Measurements from ENCODE around the gene TMEM252. TPM values are rescaled to one million over a fixed set of nuclear protein-coding genes. Genes with fewer than 3 reads are reported as not detected.

TMEM252 gene
- total RNA-seq, 5 donors from 2014 or later (not counting 1 experiment from before 2014, with no cell fraction given) = not detected

DNA sequence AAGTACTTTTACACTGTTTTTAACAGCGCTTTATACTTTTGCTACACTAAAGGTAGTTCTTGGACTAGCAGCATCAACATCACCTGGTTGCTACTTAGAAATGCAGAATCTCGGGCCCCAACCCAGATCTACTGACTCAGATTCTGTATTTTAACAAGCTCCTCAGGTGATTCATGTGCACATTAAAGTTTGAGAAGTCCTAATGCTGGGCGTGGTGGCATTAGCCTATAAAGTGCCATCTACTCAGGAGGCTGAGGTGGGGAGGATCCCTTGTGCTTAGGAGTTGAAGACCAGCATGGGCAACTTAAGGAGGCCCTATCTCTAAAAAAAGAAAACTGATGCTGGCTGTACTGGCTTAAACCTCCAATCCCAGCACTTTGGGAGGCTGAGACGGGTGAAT is 26.7 kb downstream of the TMEM252 start:
- Mint-ChIP-seq H3K4me1 (no peaks in the 10 kb centered on the region), H3K9me3 (peaks cover 0 to 10% (median 0%) of the 10 kb centered on the region in 3 donors), H3K27ac (no peak overlapping the region), H3K4me3 (no peak overlapping the region), H3K27me3 (peaks cover 6 to 13% of the 10 kb centered on the region in 2 donors), H3K36me3 (no peaks in the 10 kb centered on the region)
- Histone ChIP-seq H3K27ac (ENCODE audit: low read length) (no peak overlapping the region), H3K4me1 (ENCODE audit: control insufficient read depth in 1 of 2, extremely low read depth in 1 of 2, insufficient read depth in 2 of 2, low read length in 2 of 2) (no peaks in the 10 kb centered on the region), H3K27me3 (replicated peaks in 1 of 2; ENCODE audit: control insufficient read depth in 2 of 2, extremely low read depth in 1 of 2, insufficient read depth in 2 of 2, low read length in 1 of 2) (no peaks in the 10 kb centered on the region), H3K9me3 (no peaks in the 10 kb centered on the region), H3K36me3 (ENCODE audit: control insufficient read depth in 2 of 2, extremely low read depth in 1 of 2, insufficient read depth in 1 of 2, low read length in 1 of 2) (no peaks in the 10 kb centered on the region), H3K4me3 (ENCODE audit: control insufficient read depth in 1 of 2, extremely low read depth in 1 of 2, low read length in 1 of 2) (no peak overlapping the region)
- ATAC-seq (replicated peaks in 1 of 4) (no peak), DNase-seq (no peak)
- WGBS (ENCODE audit: insufficient coverage) = 88% methylated on average over 1 of the region's 4 CpGs
- POLR2A ChIA-PET = no interaction called here
- CTCF ChIA-PET = no interaction called here

DNA sequence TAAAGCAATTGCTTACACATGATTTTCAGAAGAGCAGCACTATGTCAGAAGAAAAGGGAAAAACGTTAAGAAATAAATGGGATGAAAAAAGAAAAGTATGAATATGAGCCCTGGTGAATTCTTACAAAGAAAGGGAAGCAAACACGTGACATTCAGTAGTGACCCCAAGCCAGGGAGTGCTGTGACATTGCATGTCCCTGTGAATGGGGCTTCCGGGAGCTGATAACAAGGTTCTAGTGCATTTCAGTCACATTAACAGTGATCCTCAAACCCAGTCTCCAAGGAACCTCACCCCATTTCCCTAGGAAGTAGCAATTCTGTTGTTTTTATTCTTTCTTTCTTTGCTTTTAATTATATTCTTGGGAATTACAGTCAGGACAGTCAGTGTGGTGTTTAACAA is 27.3 kb downstream of the TMEM252 start:
- WGBS (ENCODE audit: insufficient coverage) = no CpG with 5 or more reads among the region's 3 CpGs
- Mint-ChIP-seq H3K4me3 (no peak overlapping the region), H3K27ac (no peak overlapping the region), H3K4me1 (no peaks in the 10 kb centered on the region), H3K27me3 (peaks cover 3 to 10% of the 10 kb centered on the region in 2 donors), H3K36me3 (no peaks in the 10 kb centered on the region), H3K9me3 (peaks cover 0 to 7% (median 0%) of the 10 kb centered on the region in 3 donors)
- H3K27me3 ChIP-seq (replicated peaks in 1 of 2; ENCODE audit: control insufficient read depth in 2 of 2, extremely low read depth in 1 of 2, insufficient read depth in 2 of 2, low read length in 1 of 2) = no peaks in the 10 kb centered on the region
- no peaks in the 10 kb centered on the region for H3K9me3 ChIP-seq
- no peak for DNase-seq
- H3K27ac ChIP-seq (ENCODE audit: low read length) = no peak overlapping the region
- ChIA-PET CTCF (no interaction called here), POLR2A (no interaction called here)
- no peaks in the 10 kb centered on the region for H3K36me3 ChIP-seq (ENCODE audit: control insufficient read depth in 2 of 2, extremely low read depth in 1 of 2, insufficient read depth in 1 of 2, low read length in 1 of 2)
- H3K4me1 ChIP-seq (ENCODE audit: control insufficient read depth in 1 of 2, extremely low read depth in 1 of 2, insufficient read depth in 2 of 2, low read length in 2 of 2) = no peaks in the 10 kb centered on the region
- ATAC-seq (replicated peaks in 1 of 4) = no peak
- no peak overlapping the region for H3K4me3 ChIP-seq (ENCODE audit: control insufficient read depth in 1 of 2, extremely low read depth in 1 of 2, low read length in 1 of 2)

DNA sequence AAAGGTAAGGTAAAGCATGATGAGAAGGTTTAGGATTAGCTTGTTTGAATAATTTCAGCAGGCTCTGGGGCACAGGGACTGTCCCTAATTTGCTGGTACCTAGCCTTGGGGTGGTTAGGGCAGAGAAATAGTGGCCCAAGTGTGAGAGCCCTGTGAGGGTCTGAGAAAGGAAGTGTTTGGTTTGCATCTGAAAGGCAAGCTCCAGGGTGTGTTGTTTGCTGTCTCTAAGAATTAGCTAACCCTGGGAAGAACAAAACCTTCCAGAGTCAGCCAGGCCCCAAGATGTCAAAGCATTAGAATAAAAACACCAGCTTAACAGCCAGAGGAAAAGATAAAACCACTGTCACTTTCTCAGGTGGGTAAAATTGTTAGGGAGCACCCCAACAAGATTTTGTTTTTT is 31.0 kb downstream of the TMEM252 start:
- ATAC-seq (replicated peaks in 1 of 4) (no peak), DNase-seq (no peak)
- Mint-ChIP-seq H3K27ac (no peak overlapping the region), H3K4me1 (no peaks in the 10 kb centered on the region), H3K4me3 (no peak overlapping the region), H3K27me3 (peaks cover 0 to 3% of the 10 kb centered on the region in 2 donors), H3K9me3 (no peaks in the 10 kb centered on the region), H3K36me3 (no peaks in the 10 kb centered on the region)
- Histone ChIP-seq H3K9me3 (no peaks in the 10 kb centered on the region), H3K36me3 (ENCODE audit: control insufficient read depth in 2 of 2, extremely low read depth in 1 of 2, insufficient read depth in 1 of 2, low read length in 1 of 2) (no peaks in the 10 kb centered on the region), H3K4me1 (ENCODE audit: control insufficient read depth in 1 of 2, extremely low read depth in 1 of 2, insufficient read depth in 2 of 2, low read length in 2 of 2) (no peaks in the 10 kb centered on the region), H3K4me3 (ENCODE audit: control insufficient read depth in 1 of 2, extremely low read depth in 1 of 2, low read length in 1 of 2) (no peak overlapping the region), H3K27me3 (replicated peaks in 1 of 2; ENCODE audit: control insufficient read depth in 2 of 2, extremely low read depth in 1 of 2, insufficient read depth in 2 of 2, low read length in 1 of 2) (no peaks in the 10 kb centered on the region), H3K27ac (ENCODE audit: low read length) (no peak overlapping the region)
- CTCF ChIA-PET = no interaction called here
- POLR2A ChIA-PET = no interaction called here

DNA sequence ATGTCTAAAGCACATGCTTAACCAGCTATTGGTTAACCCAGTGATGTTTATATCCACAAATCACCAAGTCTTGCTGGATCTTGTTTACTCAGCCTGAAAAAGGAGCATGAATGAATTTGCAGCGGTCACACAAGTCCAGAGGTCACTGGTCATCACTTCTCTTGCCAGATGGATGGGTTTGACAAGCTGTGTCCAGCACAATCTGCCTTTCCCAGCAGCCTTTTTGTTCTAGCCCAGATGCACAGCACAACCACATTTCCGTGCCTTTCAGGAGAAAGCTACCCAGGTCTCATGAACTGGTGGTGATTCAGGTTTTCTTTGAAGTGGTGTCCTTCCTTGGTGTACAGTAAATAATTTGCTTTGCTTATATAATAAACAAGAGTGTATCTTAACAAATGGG is 32.1 kb downstream of the TMEM252 start:
- Mint-ChIP-seq H3K36me3 (no peaks in the 10 kb centered on the region), H3K27me3 (peaks cover 0 to 3% of the 10 kb centered on the region in 2 donors), H3K4me3 (no peak overlapping the region), H3K4me1 (no peaks in the 10 kb centered on the region), H3K27ac (no peak overlapping the region), H3K9me3 (no peaks in the 10 kb centered on the region)
- 58% methylated on average over 1 of the region's 2 CpGs for WGBS (ENCODE audit: insufficient coverage)
- Histone ChIP-seq H3K4me3 (ENCODE audit: control insufficient read depth in 1 of 2, extremely low read depth in 1 of 2, low read length in 1 of 2) (no peak overlapping the region), H3K36me3 (ENCODE audit: control insufficient read depth in 2 of 2, extremely low read depth in 1 of 2, insufficient read depth in 1 of 2, low read length in 1 of 2) (no peaks in the 10 kb centered on the region), H3K27ac (ENCODE audit: low read length) (no peak overlapping the region), H3K27me3 (replicated peaks in 1 of 2; ENCODE audit: control insufficient read depth in 2 of 2, extremely low read depth in 1 of 2, insufficient read depth in 2 of 2, low read length in 1 of 2) (no peaks in the 10 kb centered on the region), H3K9me3 (no peaks in the 10 kb centered on the region), H3K4me1 (ENCODE audit: control insufficient read depth in 1 of 2, extremely low read depth in 1 of 2, insufficient read depth in 2 of 2, low read length in 2 of 2) (no peaks in the 10 kb centered on the region)
- ChIA-PET CTCF (interaction anchor here in 1 of 2 donors (0.8 kb wide), 1 partner anchor 15 kb away, joined by 3 read pairs; no protein-coding TSS in a partner anchor), POLR2A (interaction anchor here in 1 of 2 donors (0.6 kb wide), 1 partner anchor 53 kb away, joined by 6 read pairs; no protein-coding TSS in a partner anchor)
- ATAC-seq (replicated peaks in 1 of 4) (no peak), DNase-seq (no peak)

DNA sequence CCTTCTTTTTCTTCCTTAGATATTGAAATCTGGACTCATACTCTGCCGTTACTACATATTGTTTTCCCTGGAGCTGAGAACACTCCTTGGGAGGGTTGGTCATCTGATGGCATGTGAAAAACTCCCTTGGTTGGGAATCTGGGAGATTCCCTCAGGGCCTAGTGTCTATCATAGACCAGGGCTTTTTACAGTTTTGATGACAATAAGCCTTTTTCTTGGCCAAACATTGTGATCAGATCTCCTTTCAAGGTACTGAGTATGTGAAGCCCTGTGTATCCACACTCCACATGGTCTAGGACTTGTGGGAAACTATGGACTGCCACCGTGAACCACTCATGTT is 32.9 kb downstream of the TMEM252 start:
- WGBS (ENCODE audit: insufficient coverage) = 60% methylated on average over 1 of the region's 2 CpGs
- DNase-seq (no peak), ATAC-seq (replicated peaks in 1 of 4) (no peak)
- Histone ChIP-seq H3K36me3 (ENCODE audit: control insufficient read depth in 2 of 2, extremely low read depth in 1 of 2, insufficient read depth in 1 of 2, low read length in 1 of 2) (no peaks in the 10 kb centered on the region), H3K4me3 (ENCODE audit: control insufficient read depth in 1 of 2, extremely low read depth in 1 of 2, low read length in 1 of 2) (no peak overlapping the region), H3K27ac (ENCODE audit: low read length) (no peak overlapping the region), H3K4me1 (ENCODE audit: control insufficient read depth in 1 of 2, extremely low read depth in 1 of 2, insufficient read depth in 2 of 2, low read length in 2 of 2) (no peaks in the 10 kb centered on the region), H3K9me3 (no peaks in the 10 kb centered on the region), H3K27me3 (replicated peaks in 1 of 2; ENCODE audit: control insufficient read depth in 2 of 2, extremely low read depth in 1 of 2, insufficient read depth in 2 of 2, low read length in 1 of 2) (no peaks in the 10 kb centered on the region)
- ChIA-PET CTCF (interaction anchor here in 1 of 2 donors (0.8 kb wide), 1 partner anchor 14 kb away, joined by 3 read pairs; no protein-coding TSS in a partner anchor), POLR2A (interaction anchor here in 1 of 2 donors (0.6 kb wide), 1 partner anchor 54 kb away, joined by 6 read pairs; no protein-coding TSS in a partner anchor)
- Mint-ChIP-seq H3K27ac (no peak overlapping the region), H3K9me3 (no peaks in the 10 kb centered on the region), H3K27me3 (peaks cover 0 to 7% of the 10 kb centered on the region in 2 donors), H3K36me3 (no peaks in the 10 kb centered on the region), H3K4me1 (no peaks in the 10 kb centered on the region), H3K4me3 (no peak overlapping the region)

DNA sequence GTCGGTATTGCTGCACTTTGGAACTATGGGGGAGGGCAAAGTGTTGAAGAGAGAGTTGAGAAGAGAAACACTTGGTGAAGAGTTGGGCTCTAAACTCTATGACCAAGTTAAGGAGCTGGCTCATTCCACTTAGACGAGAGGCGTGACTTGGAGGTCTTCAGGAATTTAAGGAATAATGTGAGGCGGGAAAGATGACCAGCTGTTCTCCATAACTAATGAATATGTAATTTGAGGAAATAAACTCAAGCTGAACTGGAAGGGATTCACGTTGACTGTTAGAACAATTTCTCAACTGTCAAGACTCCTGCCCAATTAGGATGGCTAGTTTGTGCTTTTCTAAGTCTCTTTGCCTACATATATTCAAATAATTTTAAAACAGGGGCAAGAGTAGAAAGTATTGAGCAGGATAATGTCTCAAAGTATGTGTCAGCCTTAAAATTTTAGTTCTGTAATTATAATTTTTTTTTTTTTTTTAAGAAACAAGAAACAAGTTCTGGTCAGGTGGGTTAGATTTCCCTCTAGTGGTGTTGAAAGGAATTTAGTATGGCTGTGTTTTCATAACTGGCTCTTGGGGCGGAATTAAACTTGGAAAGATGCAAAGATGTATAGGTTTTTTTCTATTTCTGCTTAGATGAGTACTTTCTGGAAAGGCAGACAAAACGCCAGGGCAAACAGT is 33.4 kb downstream of the TMEM252 start:
- ATAC-seq (replicated peaks in 1 of 4) (no peak), DNase-seq (peak in 1 of 35 experiments; percentile 10)
- 100% methylated on average over 2 of the region's 7 CpGs for WGBS (ENCODE audit: insufficient coverage)
- Mint-ChIP-seq H3K27ac (no peak overlapping the region), H3K4me3 (no peak overlapping the region), H3K27me3 (peaks cover 0 to 7% of the 10 kb centered on the region in 2 donors), H3K4me1 (no peaks in the 10 kb centered on the region), H3K9me3 (no peaks in the 10 kb centered on the region), H3K36me3 (no peaks in the 10 kb centered on the region)
- Histone ChIP-seq H3K9me3 (no peaks in the 10 kb centered on the region), H3K4me3 (ENCODE audit: control insufficient read depth in 1 of 2, extremely low read depth in 1 of 2, low read length in 1 of 2) (no peak overlapping the region), H3K36me3 (ENCODE audit: control insufficient read depth in 2 of 2, extremely low read depth in 1 of 2, insufficient read depth in 1 of 2, low read length in 1 of 2) (no peaks in the 10 kb centered on the region), H3K27ac (ENCODE audit: low read length) (no peak overlapping the region), H3K4me1 (ENCODE audit: control insufficient read depth in 1 of 2, extremely low read depth in 1 of 2, insufficient read depth in 2 of 2, low read length in 2 of 2) (no peaks in the 10 kb centered on the region), H3K27me3 (replicated peaks in 1 of 2; ENCODE audit: control insufficient read depth in 2 of 2, extremely low read depth in 1 of 2, insufficient read depth in 2 of 2, low read length in 1 of 2) (no peaks in the 10 kb centered on the region)
- CTCF ChIA-PET = no interaction called here
- POLR2A ChIA-PET = no interaction called here

DNA sequence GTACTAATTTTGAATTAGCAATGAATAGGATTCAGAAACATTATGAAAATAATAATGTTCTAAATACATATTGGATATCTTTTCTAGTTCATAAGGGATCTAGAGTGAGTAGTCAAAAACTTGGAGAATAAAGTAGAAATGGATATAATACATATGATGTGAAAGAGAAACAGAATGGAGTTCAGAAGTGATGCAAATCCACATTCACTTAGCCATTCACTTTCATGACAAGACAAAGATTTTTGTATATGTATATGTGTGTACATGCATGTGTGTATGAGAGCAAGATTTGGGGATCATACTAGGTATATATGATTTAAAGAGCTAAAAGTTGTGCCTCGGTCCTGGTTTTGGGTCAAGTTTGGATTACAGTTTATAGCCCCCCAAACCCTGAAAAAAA is 34.1 kb downstream of the TMEM252 start:
- Mint-ChIP-seq H3K27me3 (peaks cover 0 to 7% of the 10 kb centered on the region in 2 donors), H3K27ac (no peak overlapping the region), H3K4me1 (no peaks in the 10 kb centered on the region), H3K4me3 (no peak overlapping the region), H3K9me3 (no peaks in the 10 kb centered on the region), H3K36me3 (no peaks in the 10 kb centered on the region)
- Histone ChIP-seq H3K27me3 (replicated peaks in 1 of 2; ENCODE audit: control insufficient read depth in 2 of 2, extremely low read depth in 1 of 2, insufficient read depth in 2 of 2, low read length in 1 of 2) (no peaks in the 10 kb centered on the region), H3K4me3 (ENCODE audit: control insufficient read depth in 1 of 2, extremely low read depth in 1 of 2, low read length in 1 of 2) (no peak overlapping the region), H3K36me3 (ENCODE audit: control insufficient read depth in 2 of 2, extremely low read depth in 1 of 2, insufficient read depth in 1 of 2, low read length in 1 of 2) (no peaks in the 10 kb centered on the region), H3K27ac (ENCODE audit: low read length) (no peak overlapping the region), H3K4me1 (ENCODE audit: control insufficient read depth in 1 of 2, extremely low read depth in 1 of 2, insufficient read depth in 2 of 2, low read length in 2 of 2) (no peaks in the 10 kb centered on the region), H3K9me3 (no peaks in the 10 kb centered on the region)
- no peak for DNase-seq
- no peak for ATAC-seq (replicated peaks in 1 of 4)
- ChIA-PET CTCF (no interaction called here), POLR2A (no interaction called here)
- no CpG with 5 or more reads among the region's 1 CpG for WGBS (ENCODE audit: insufficient coverage)
